SK-N-MC (cell line): ENCODE data around the gene ZNF878.

Experiments
- DNase-seq: peaks from one replicate; pipeline ENCODE4 v3.0.0-alpha.2; 2011; ENCODE audit warnings: low read depth, low spot score
- H3K27ac ChIP-seq: fragments of 200-600 bp; sonication (generic); 2 replicates; pipeline ENCODE4 v1.5.1; 2016; ENCODE audit warnings: mixed run types
- H3K36me3 ChIP-seq: fragments of 200-600 bp; sonication (generic); 2 replicates; pipeline ENCODE4 v1.6.1; 2017; ENCODE audit warnings: antibody characterized with exemption, low read length, mixed read lengths; ENCODE audit not compliant: insufficient read depth
- H3K4me3 ChIP-seq: fragments of 200-600 bp; sonication (generic); 2 replicates; pipeline ENCODE4 v1.5.1; 2016
- H3K9ac ChIP-seq: fragments of 200-600 bp; sonication (generic); 2 replicates; pipeline ENCODE4 v1.8.0; 2017; ENCODE audit warnings: mixed run types, mixed read lengths; ENCODE audit not compliant: insufficient read length
- H3K9me3 ChIP-seq: fragments of 200-600 bp; sonication (generic); 2 replicates; pipeline ENCODE4 v1.6.1; 2017; ENCODE audit warnings: low read depth, mild to moderate bottlenecking, antibody characterized with exemption, low read length, moderate library complexity, mixed read lengths
- EZH2 ChIP-seq: fragments of 200-600 bp; sonication (generic); IDR thresholded peaks from one replicate; pipeline ENCODE4 v1.6.1; 2017; ENCODE audit warnings: antibody characterized with exemption
- FOXP2 ChIP-seq: optimal IDR thresholded peaks from 2 replicates; pipeline ENCODE3; 2011; ENCODE audit warnings: mild to moderate bottlenecking, moderate library complexity; ENCODE audit not compliant: insufficient read depth; ENCODE audit errors: extremely low read length, control extremely low read depth
- POLR2AphosphoS5 ChIP-seq: IDR thresholded peaks from 2 replicates; pipeline ENCODE4 v1.6.1; 2012; ENCODE audit warnings: mild to moderate bottlenecking, low read depth, low read length, borderline replicate concordance

The ZNF878 gene

DNA sequence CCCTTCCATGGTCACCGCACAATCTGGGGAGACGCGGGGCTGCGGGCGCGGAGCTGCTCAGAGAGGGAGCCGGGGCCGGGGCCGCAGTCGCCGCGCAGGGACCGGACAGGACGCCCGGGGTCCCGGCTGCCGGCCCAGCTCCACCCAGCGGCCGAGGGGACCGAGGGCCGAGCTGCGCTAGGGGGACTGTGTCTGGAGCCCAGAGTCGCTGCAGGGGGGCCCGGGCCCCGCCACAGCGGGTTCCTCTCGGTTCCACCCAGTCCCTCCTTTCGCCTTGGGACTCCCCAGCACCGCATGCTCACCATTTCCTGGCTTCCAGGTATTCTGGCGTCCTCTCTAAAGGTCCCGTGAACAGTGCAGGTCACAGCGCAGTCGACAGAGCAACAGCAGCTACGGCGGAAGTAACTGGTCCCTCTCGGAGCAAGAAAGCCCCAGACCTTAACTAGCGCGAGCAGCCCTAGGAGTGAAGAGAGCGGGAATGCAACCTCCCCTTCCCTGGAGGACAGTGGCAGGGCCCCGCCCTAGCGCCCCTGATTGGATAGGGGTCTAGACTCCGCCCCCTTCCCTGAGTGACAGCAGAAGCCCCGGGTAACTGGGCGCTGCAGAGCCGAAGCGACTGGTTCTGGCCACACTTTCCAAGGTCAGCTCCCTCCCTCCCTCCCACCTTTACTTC is at the start of gene ZNF878:
Gene ZNF878 (minus strand): TSS at position 465 of the 673 bp plus-strand sequence. CDS start 160 bp downstream, at position 305.
- peak within 1 kb of the TSS; percentile 77 for H3K4me3 ChIP-seq
- no peaks in the 10 kb centered on the region for H3K36me3 ChIP-seq
- peak within 1 kb of the TSS; percentile 30 for H3K9ac ChIP-seq
- H3K9me3 ChIP-seq, result no peaks in the 10 kb centered on the region
- peak; percentile 12 for DNase-seq
- TF ChIP-seq POLR2AphosphoS5, result peak; percentile 96
- no peak for TF ChIP-seq EZH2
- H3K27ac ChIP-seq, result no peak within 1 kb of the TSS

DNA sequence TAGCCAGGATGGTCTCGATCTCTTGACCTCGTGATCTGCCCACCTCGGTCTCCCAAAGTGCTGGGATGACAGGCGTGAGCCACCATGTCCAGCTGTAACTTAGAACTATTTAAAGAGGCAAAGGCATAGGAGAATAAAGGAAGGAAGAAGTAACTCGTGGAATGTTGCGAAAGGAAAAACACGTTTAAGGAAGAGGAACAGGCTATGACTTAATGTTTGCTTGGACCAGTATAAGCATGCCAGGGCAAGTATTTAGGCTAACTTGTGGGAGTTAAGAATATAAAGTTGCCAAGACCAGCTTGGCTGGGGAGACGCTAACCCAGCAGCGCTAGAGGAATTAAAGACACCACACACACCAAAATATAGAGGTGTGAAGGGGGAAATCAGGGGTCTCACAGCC is 45.3 kb upstream of the ZNF878 start:
- Histone ChIP-seq H3K27ac (no peak overlapping the region), H3K4me3 (no peak overlapping the region), H3K36me3 (peaks cover 9% of the 10 kb centered on the region; the same call in 1 of the 2 replicates), H3K9me3 (no peaks in the 10 kb centered on the region), H3K9ac (no peak overlapping the region)
- TF ChIP-seq EZH2 (no peak), POLR2AphosphoS5 (no peak), FOXP2 (no peak)
- DNase-seq, result no peak

DNA sequence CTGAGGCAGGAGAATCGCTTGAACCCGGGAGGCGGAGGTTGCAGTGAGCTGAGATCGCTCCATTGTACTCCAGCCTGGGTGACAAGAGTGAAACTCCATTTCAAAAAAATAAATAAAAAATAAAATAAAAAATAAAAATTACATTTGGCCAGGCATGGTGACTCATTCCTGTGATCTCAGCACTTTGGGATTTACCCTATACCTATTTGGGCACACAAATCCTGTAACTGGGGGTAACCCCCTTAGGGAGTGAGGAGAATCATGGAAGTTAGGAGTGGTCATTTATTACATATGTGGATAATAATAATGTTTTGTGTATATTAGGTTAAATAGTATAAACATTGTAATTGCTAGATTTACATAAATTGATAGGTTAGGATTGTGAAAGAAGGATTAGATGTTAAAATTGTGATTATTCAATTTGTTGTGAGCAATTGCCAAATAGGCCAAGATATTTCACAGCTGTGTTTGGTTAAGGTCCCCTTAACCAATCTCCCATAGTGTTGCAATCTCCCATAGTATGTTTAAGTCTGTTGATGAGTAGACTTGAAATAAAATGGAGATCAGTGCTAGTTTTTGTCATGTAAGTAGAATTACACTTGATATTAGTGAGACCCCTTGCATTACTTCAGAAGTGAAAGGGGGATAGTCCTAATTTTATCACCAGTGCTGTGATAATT is 42.5 kb upstream of the ZNF878 start:
- Histone ChIP-seq H3K27ac (no peak overlapping the region), H3K9me3 (no peaks in the 10 kb centered on the region), H3K9ac (no peak overlapping the region), H3K4me3 (no peak overlapping the region), H3K36me3 (peaks cover 9% of the 10 kb centered on the region; the same call in 1 of the 2 replicates)
- TF ChIP-seq POLR2AphosphoS5 (no peak), FOXP2 (no peak), EZH2 (no peak)
- DNase-seq, result no peak

DNA sequence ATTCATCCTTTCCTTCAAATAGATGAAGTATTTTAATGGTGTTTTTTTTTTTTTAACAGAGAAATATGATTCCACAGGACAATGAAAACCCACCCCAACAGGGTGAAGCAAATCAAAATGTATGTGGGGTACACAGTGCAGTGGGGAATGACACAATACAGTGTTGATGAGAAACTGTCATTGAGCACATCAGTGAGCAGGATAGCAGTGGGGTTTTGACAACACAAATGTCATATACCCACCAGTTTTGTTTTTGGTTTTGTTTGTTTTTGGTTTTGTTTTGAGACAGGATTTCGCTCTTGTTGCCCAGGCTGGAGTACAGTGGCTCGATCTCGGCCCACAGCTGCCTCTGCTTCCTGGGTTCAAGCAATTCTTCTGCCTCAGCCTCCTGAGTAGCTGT is 41.0 kb upstream of the ZNF878 start:
- Histone ChIP-seq H3K9me3 (no peaks in the 10 kb centered on the region), H3K9ac (no peak overlapping the region), H3K27ac (no peak overlapping the region), H3K36me3 (peaks cover 9% of the 10 kb centered on the region; the same call in 1 of the 2 replicates), H3K4me3 (no peak overlapping the region)
- no peak for DNase-seq
- TF ChIP-seq FOXP2 (no peak), EZH2 (no peak), POLR2AphosphoS5 (no peak)

DNA sequence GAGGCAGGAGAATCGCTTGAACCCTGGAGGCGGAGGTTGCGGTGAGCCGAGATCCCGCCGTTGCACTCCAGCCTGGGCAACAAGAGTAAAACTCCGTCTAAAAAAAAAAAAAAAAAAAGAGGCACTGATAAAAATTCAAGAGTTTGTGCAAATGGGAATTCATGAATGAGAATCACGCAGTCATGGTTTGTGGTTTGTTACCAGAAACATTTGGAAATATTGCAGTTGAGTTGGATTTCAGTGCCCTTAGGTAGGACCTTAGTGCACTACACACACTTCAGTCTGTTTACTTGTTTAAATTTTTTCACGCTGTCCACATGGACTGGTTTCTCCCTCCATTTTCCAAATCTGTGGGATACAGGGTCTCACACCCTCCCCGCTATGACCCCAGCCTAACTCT is 40.2 kb upstream of the ZNF878 start:
- Histone ChIP-seq H3K27ac (no peak overlapping the region), H3K9ac (peak overlapping the region; percentile 82), H3K4me3 (peak overlapping the region; percentile 90), H3K36me3 (peaks cover 7% of the 10 kb centered on the region; the same call in 1 of the 2 replicates), H3K9me3 (no peaks in the 10 kb centered on the region)
- DNase-seq, result no peak
- no peak for TF ChIP-seq EZH2
- TF ChIP-seq FOXP2, result no peak
- TF ChIP-seq POLR2AphosphoS5, result no peak

GRCh38 chr19:12092065-12092867 is 39.5 kb upstream of the ZNF878 start:
- H3K36me3 ChIP-seq, result peaks cover 5% of the 10 kb centered on the region; the same call in 1 of the 2 replicates
- peak overlapping the region; percentile 86 for H3K27ac ChIP-seq

GRCh38 chr19:12090807-12091206 is 38.0 kb upstream of the ZNF878 start:
- no peak overlapping the region for H3K4me3 ChIP-seq
- H3K27ac ChIP-seq, result no peak overlapping the region
- DNase-seq, result peak; percentile 30
- TF ChIP-seq POLR2AphosphoS5, result no peak
- no peak for TF ChIP-seq EZH2
- TF ChIP-seq FOXP2, result no peak
- peaks cover 5% of the 10 kb centered on the region; the same call in 1 of the 2 replicates for H3K36me3 ChIP-seq
- no peak overlapping the region for H3K9ac ChIP-seq
- H3K9me3 ChIP-seq, result no peaks in the 10 kb centered on the region

More at GRCh38 chr19:12092065-12092867, 39.5 kb upstream of the ZNF878 start:
- peak overlapping the region; percentile 90 for H3K4me3 ChIP-seq
- no peaks in the 10 kb centered on the region for H3K9me3 ChIP-seq
- H3K9ac ChIP-seq, result peak overlapping the region; percentile 82
- peak; percentile 26 for DNase-seq
- TF ChIP-seq FOXP2 (no peak), POLR2AphosphoS5 (peak; percentile 87)
